ENCODE data around the gene GPR107.

GPR107 gene

DNA sequence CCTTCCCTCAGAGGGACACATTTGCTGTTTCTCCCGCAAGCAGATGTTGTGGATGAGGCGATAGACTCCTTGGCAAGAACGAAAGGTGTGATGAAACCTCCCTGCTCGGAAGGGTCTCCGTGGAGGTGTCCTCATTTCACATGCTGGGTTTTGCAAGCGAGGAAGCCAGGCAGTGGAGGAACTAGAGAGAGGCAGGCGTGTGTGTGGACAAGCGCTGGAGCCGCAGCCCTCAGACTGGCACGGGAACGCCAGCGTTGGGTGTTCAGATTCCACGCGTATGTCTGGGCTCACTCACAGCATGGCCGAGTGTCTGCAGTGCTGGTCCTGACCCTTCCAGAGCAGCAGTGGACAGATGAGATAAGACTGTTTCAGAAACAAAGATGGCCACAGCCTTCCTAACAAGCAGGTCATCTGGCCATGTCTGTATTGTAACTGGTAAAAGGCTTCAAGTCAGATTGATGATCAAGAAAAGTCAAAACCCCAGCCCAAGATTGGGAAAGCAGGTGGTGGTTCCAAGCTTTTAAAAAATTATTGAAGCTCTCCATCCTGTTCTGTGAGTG lies 83.5 kb downstream of the GPR107 start:
- Histone ChIP-seq H3K79me2 (ENCODE audit: insufficient read depth, low read depth) (no peaks in the 10 kb centered on the region), H3K4me3 (IDR thresholded peaks at IDR 0.05; ENCODE audit: insufficient read depth, low read depth, low read length) (no peak overlapping the region), H3K4me1 (ENCODE audit: low read depth, poor library complexity, severe bottlenecking) (no peaks in the 10 kb centered on the region), H2AFZ (ENCODE audit: low read depth) (no peak overlapping the region), H3K9ac (no peak overlapping the region), H4K20me1 (ENCODE audit: insufficient read depth) (no peaks in the 10 kb centered on the region), H3K36me3 (ENCODE audit: insufficient read depth) (no peaks in the 10 kb centered on the region), H3K4me2 (no peak overlapping the region), H3K27ac (no peak overlapping the region), H3K27me3 (ENCODE audit: insufficient read depth, low read depth) (no peaks in the 10 kb centered on the region)
- TF ChIP-seq, protein P1, sequence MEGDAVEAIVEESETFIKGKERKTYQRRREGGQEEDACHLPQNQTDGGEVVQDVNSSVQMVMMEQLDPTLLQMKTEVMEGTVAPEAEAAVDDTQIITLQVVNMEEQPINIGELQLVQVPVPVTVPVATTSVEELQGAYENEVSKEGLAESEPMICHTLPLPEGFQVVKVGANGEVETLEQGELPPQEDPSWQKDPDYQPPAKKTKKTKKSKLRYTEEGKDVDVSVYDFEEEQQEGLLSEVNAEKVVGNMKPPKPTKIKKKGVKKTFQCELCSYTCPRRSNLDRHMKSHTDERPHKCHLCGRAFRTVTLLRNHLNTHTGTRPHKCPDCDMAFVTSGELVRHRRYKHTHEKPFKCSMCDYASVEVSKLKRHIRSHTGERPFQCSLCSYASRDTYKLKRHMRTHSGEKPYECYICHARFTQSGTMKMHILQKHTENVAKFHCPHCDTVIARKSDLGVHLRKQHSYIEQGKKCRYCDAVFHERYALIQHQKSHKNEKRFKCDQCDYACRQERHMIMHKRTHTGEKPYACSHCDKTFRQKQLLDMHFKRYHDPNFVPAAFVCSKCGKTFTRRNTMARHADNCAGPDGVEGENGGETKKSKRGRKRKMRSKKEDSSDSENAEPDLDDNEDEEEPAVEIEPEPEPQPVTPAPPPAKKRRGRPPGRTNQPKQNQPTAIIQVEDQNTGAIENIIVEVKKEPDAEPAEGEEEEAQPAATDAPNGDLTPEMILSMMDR (conservative IDR thresholded peaks at IDR 0.05; ENCODE audit: low read depth, low read length) = no peak

DNA sequence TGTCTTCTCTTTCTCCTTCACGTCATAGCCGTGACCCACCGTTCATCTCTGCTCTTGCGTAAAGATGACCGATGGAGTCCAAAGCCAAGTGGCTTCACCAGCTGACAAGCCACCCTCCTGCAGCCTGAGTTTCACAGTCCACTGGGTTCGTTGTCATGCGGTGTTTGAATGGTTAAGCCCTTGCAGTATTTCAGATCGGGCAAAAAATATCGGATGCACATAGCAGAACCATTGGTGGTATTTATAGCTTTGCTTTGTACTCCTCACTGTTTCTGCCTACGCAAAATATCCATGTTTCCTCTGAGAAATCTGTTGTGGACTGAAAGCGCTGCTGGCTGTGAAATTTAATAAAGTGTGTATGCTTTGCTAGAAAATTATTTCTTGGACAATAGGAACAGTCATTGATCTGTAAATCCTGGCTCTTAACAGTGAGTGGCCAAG lies 84.0 kb downstream of the GPR107 start:
- no peaks in the 10 kb centered on the region for H3K4me1 ChIP-seq (ENCODE audit: low read depth, poor library complexity, severe bottlenecking)
- H4K20me1 ChIP-seq (ENCODE audit: insufficient read depth) = no peaks in the 10 kb centered on the region
- H3K79me2 ChIP-seq (ENCODE audit: insufficient read depth, low read depth) = no peaks in the 10 kb centered on the region
- no peaks in the 10 kb centered on the region for H3K27me3 ChIP-seq (ENCODE audit: insufficient read depth, low read depth)
- H3K9ac ChIP-seq = no peak overlapping the region
- no peak overlapping the region for H3K4me2 ChIP-seq
- no peak overlapping the region for H3K4me3 ChIP-seq (IDR thresholded peaks at IDR 0.05; ENCODE audit: insufficient read depth, low read depth, low read length)
- TF ChIP-seq, protein P1 (conservative IDR thresholded peaks at IDR 0.05; ENCODE audit: low read depth, low read length) = no peak
- H2AFZ ChIP-seq (ENCODE audit: low read depth) = no peak overlapping the region
- H3K36me3 ChIP-seq (ENCODE audit: insufficient read depth) = no peaks in the 10 kb centered on the region
- no peak overlapping the region for H3K27ac ChIP-seq

DNA sequence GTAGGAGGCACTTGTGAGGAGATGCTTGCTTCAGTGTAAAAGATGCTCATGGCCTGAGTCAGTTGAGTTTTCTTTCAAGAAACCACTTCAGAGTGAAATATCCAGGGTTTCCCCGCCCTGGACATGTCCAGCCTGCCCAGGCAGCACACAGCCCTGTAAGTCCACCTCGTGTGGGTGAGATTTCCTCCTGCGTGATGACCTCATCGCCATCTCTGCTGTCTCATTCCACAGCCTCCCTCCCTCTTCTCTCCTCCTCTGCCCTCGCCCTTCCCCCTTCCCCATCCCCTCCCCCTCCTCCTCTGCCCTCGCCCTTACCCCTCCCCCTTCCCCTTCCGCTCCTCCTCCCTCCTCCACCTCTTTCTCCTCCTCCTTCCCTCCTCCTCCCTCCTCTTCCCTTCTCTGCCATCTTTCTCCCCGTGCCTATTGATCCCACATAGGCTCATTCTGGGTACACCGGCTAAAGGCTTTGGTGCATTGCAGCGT lies 84.5 kb downstream of the GPR107 start:
- Histone ChIP-seq H3K36me3 (ENCODE audit: insufficient read depth) (no peaks in the 10 kb centered on the region), H4K20me1 (ENCODE audit: insufficient read depth) (no peaks in the 10 kb centered on the region), H3K27me3 (ENCODE audit: insufficient read depth, low read depth) (no peaks in the 10 kb centered on the region), H3K4me1 (ENCODE audit: low read depth, poor library complexity, severe bottlenecking) (no peaks in the 10 kb centered on the region), H3K79me2 (ENCODE audit: insufficient read depth, low read depth) (no peaks in the 10 kb centered on the region), H3K4me3 (IDR thresholded peaks at IDR 0.05; ENCODE audit: insufficient read depth, low read depth, low read length) (no peak overlapping the region), H3K4me2 (no peak overlapping the region), H3K27ac (no peak overlapping the region), H3K9ac (no peak overlapping the region), H2AFZ (ENCODE audit: low read depth) (no peak overlapping the region)
- TF ChIP-seq, protein P1 (conservative IDR thresholded peaks at IDR 0.05; ENCODE audit: low read depth, low read length) = no peak

DNA sequence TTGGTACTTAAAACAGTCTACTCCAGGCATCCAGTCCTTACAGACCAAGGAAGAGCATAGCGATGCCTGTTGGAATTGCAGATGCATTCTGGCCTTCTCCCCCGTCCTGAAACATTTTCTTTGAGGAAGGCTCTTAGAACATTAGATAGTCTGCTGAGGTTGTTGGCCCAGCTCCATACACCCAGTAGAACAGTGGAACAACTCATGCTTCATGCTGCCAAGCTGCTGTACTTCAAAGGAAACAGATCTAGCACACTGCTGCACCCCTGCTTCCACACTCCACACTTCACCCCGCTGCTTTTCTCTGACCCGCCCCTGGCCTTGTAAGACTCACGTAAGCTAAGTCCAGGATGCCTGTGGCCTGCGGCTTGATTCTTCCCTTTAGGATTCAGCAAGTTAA lies 85.1 kb downstream of the GPR107 start:
- H3K27ac ChIP-seq = no peak overlapping the region
- no peak overlapping the region for H3K4me2 ChIP-seq
- H2AFZ ChIP-seq (ENCODE audit: low read depth) = no peak overlapping the region

More for the DNA sequence above, 85.1 kb downstream of the GPR107 start:
- Histone ChIP-seq H3K79me2 (ENCODE audit: insufficient read depth, low read depth) (no peaks in the 10 kb centered on the region), H3K9ac (no peak overlapping the region), H4K20me1 (ENCODE audit: insufficient read depth) (no peaks in the 10 kb centered on the region), H3K27me3 (ENCODE audit: insufficient read depth, low read depth) (no peaks in the 10 kb centered on the region; the same call in 1 of the 2 replicates), H3K4me3 (IDR thresholded peaks at IDR 0.05; ENCODE audit: insufficient read depth, low read depth, low read length) (no peak overlapping the region), H3K36me3 (ENCODE audit: insufficient read depth) (no peaks in the 10 kb centered on the region), H3K4me1 (ENCODE audit: low read depth, poor library complexity, severe bottlenecking) (no peaks in the 10 kb centered on the region)
- TF ChIP-seq, protein P1 (conservative IDR thresholded peaks at IDR 0.05; ENCODE audit: low read depth, low read length) = no peak

Measured in KMS-11 (cell line).